WI38 (cell line): ENCODE data around the gene MORN3.
"Not testable (repeated sequence)": the region's sequence is repeated elsewhere in the genome, so short reads cannot be mapped to it uniquely, and the experiment has no call there.

Source experiments
- H3K4me3 ChIP-seq: 2 replicates; pipeline ENCODE4 v1.5.1; 2011; ENCODE audit warnings: low read depth, mild to moderate bottlenecking, control low read depth, low read length
- CTCF ChIP-seq: IDR thresholded peaks from 2 replicates; pipeline ENCODE4 v1.5.1; 2012; ENCODE audit warnings: low read depth, mild to moderate bottlenecking, control low read depth, low read length

The MORN3 gene

DNA sequence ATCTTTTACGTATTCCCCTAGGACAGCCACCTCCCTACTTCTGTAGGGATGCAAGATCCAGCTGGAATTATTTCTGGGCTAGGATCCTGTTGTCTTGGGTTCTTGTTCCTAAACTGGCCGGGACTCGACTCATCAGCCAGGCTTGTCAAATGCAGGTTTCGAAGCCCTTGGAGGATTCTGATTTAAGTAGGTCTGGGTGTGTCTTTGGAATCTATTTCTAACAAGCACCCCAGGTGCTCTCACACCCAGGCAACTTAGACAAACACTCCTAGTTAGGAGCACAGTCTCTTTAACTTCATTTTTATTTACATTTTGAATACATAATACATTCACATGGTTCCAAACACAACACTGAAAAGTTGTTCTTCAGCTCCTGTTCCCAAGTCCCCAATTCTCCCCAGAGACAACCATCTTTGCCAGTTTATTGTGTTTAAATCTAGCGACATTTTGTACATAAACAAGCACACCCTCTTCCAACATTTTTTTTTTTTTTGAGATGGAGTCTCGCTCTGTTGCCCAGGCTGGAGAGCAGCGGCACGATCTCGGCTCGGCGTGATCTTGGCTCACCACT lies 20.9 kb downstream of the MORN3 start:
- no peak overlapping the region for H3K4me3 ChIP-seq
- TF ChIP-seq CTCF, result no peak

DNA sequence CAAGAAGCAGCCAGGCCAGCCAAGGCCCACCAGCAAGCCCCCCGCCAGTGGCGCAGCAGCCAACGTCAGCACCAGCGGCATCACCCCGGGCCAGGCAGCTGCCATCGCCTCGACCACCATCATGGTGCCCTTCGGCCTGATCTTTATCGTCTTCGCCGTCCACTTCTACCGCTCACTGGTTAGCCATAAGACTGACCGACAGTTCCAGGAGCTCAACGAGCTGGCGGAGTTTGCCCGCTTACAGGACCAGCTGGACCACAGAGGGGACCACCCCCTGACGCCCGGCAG lies 28.2 kb downstream of the MORN3 start:
- no peak for TF ChIP-seq CTCF
- no peak overlapping the region for H3K4me3 ChIP-seq

DNA sequence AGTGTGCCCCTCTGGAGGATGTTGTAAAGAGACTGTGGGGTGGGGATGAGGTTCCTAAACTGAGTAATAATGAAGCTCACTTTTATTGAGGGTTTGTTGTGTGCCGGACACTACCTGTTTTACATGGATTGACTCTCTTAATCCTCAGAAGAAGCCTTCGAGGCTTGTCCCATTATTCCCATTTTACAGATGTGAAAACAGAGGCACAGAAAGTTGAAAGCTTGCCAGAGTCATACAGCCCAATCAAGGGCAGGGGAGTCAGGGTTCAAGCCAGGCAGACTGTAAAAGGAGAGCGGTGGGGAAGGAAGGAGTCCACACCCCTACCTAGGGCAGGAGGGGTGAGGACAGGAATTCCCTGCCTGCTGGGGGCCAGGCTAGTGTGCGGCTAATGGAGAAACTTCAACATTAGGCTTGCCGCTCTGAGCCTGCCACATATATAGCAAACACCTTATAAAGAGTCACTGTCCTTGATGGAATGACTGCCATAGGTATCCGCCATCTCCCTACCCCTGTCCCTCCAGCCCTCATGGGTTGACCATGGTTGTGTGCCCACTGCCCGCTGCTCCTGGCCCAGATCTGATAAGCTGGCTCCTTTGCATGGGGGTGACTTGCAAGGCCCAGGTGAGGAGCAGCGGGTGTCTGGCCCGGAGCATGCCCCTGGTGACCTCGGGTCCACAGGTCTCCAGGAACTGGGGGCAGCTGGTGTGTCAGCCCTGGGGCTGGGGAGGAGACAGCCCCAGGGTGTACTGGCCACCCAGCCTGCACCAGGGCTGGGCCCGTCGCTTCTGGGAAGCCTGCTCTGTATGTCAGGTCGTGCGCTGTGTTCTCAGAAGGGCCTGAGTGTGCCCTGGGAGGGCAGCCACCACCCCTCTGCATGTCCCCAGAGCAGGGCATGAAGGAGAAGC lies 30.9 kb downstream of the MORN3 start:
- no peak for TF ChIP-seq CTCF
- no peak overlapping the region for H3K4me3 ChIP-seq

DNA sequence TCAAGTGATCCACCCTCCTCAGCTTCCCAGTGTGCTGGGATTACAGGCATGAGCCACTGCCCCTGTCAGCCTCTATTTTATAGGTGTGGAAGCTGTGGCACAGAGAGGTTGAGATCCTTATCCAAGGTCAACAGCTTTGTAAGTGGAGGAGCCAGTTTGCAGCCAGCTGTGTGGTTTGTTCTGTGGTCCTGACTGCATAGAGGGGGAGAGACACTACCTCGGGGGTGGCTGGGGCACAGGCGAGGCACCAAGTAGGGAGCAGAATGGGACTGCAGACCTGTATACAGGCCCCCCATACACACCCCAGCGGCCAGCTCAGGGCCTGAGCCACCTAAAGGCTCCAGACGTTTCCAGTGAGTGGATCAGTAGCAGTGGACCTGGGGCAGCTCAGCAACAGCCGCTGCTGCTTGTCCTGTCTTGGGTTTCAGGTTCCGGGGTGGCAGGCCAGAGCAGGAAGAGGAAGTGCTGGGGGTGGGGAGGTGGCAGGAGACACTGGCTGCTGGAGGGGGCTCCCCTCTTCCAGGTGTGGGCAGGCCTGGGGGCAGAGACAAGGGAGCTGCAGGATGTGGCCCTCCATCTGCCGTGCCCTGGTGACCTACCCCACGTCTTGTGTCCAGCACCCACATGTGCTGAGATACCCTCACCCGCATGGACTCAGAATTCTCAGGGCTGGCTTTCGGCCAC lies 32.1 kb downstream of the MORN3 start:
- H3K4me3 ChIP-seq, result no peak overlapping the region
- TF ChIP-seq CTCF, result no peak

- H3K4me3 ChIP-seq, result no peak overlapping the region
These were observed 34.6 kb downstream of the MORN3 start for GRCh38 chr12:121634836-121635235.

GRCh38 chr12:121633833-121634196 lies 35.6 kb downstream of the MORN3 start:
- not testable (repeated sequence) for H3K4me3 ChIP-seq

More at GRCh38 chr12:121634836-121635235, 34.6 kb downstream of the MORN3 start:
- TF ChIP-seq CTCF, result no peak

DNA sequence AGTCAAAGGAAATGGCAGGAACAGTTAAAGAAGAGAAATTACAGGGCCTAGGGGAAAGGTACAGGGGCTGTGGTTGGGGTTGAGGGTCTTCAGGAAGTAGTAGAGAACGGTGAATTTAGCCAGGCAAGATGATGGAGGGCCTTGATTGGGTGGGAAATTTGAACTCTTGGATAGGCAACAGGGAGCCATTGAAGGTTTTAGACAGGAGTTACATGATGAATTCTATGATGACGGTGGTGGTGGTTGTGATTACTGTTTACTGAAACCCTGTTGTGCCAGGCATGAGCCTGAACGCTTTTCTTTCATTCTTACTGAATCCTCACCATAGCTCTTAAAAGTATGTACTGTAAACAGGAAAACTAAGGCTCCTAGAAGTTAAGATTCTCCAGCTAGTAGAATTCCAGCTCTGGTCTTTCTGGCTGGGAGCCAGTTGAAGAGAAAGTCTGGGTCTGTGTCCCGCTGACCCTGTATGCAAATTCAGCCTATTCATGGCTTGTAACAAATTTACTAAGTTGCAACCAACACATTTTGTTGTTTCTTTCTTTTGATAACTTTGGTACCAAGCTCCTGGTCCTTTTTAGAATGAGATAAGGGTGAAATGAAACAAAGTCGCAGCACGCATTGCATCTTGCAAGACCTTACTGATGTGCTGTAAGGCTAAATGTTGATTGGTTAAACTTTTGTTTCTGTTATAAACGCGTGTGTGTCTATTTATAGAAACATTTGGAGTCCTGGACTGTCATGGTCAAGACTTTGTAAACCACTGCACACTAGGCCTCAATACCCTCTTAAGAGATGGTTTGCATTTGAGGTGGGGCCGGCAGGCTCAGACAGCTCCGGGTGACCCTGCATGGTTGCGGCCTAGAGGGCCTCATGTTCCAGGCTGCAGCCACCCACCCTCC lies 37.1 kb downstream of the MORN3 start:
- H3K4me3 ChIP-seq, result no peak overlapping the region
- no peak for TF ChIP-seq CTCF
